ENCODE results near the gene TMIGD3.

Gene TMIGD3

DNA sequence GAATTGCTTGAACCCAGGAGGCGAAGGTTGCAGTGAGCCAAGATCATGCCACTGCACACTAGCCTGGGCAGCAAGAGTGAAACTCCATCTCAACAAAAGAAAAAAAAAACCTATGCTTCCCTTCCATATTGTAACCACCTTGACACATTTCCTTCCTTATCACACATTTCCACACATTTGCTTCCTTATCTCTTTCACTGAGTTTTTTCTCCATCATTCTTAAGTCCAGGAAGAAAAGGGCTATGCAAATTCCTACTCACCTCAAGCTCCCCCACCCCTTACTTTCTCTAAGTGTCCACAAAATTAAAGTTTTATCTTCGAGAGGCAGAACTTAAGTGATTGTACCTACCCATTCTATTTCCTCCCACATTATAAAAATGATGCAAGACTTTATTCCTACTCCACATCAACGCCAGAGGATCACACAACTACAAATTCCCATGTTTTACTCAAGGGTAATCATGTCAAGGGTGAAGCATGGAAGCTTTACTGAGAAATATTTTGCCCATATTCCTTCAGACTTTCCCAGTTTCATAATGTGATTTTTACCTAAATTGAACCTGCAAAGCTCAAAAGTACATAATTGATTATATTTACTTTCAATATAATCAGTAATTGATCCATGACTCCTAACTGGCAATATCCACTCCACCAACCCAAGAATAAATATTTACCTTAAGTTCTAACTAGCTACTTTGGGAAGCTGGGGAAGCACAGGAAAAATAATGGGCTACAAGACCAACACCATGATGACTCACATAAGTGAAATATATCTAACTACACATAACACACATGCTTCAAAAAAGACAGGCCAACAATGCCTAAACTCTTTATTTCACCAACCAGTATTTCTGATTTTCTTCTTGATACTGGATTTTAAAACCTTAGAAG lies 63.7 kb downstream of the TMIGD3 start:
- no peak for DNase-seq (ENCODE audit: low read depth)
- no peak overlapping the region for H3K4me3 ChIP-seq (ENCODE audit: low read depth, low read length)
- no peak for TF ChIP-seq MYC (IDR thresholded peaks at IDR 0.05; ENCODE audit: low read depth, low read length)
- TF ChIP-seq, protein P1, sequence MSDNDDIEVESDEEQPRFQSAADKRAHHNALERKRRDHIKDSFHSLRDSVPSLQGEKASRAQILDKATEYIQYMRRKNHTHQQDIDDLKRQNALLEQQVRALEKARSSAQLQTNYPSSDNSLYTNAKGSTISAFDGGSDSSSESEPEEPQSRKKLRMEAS (IDR thresholded peaks at IDR 0.05; ENCODE audit: low read depth, low read length), result no peak
- TF ChIP-seq, protein P2, sequence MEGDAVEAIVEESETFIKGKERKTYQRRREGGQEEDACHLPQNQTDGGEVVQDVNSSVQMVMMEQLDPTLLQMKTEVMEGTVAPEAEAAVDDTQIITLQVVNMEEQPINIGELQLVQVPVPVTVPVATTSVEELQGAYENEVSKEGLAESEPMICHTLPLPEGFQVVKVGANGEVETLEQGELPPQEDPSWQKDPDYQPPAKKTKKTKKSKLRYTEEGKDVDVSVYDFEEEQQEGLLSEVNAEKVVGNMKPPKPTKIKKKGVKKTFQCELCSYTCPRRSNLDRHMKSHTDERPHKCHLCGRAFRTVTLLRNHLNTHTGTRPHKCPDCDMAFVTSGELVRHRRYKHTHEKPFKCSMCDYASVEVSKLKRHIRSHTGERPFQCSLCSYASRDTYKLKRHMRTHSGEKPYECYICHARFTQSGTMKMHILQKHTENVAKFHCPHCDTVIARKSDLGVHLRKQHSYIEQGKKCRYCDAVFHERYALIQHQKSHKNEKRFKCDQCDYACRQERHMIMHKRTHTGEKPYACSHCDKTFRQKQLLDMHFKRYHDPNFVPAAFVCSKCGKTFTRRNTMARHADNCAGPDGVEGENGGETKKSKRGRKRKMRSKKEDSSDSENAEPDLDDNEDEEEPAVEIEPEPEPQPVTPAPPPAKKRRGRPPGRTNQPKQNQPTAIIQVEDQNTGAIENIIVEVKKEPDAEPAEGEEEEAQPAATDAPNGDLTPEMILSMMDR (IDR thresholded peaks at IDR 0.05; ENCODE audit: low read depth, low read length), result no peak
- TF ChIP-seq POLR2A (IDR thresholded peaks at IDR 0.05; ENCODE audit: extremely low read depth, insufficient read length), result no peak

DNA sequence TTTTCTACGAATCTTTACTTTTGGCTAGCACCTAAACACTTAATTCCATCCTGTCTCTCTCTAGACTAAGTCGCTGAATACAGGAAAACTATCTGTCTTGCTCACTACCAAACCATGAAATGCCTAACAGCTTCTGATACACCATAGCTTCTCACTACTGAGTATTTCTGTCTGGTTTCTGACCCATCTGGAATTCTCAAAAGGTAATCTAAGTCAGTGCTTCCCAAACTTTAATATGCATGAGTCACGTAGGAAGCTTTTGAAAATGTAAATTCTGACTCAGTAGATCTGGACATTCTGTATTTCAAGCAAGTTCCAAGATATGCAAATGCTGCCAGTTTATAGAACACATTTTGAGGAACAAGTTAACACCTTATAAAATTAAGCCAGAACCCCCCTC lies 66.7 kb downstream of the TMIGD3 start:
- TF ChIP-seq MYC (IDR thresholded peaks at IDR 0.05; ENCODE audit: low read depth, low read length), result no peak
- TF ChIP-seq, protein P2 (IDR thresholded peaks at IDR 0.05; ENCODE audit: low read depth, low read length), result no peak
- TF ChIP-seq, protein P1 (IDR thresholded peaks at IDR 0.05; ENCODE audit: low read depth, low read length), result no peak
- no peak for TF ChIP-seq POLR2A (IDR thresholded peaks at IDR 0.05; ENCODE audit: extremely low read depth, insufficient read length)
- H3K4me3 ChIP-seq (ENCODE audit: low read depth, low read length), result no peak overlapping the region
- no peak for DNase-seq (ENCODE audit: low read depth)

Data from NB4 (cell line).